Astrocyte (in vitro differentiated cells and primary cell): ENCODE measurements around the gene HEMK1. TPM values are rescaled to one million over a fixed set of nuclear protein-coding genes. Genes with fewer than 3 reads are reported as not detected.

Experiments
- DNase-seq: peaks from one replicate; pipeline ENCODE4 v3.0.0-alpha.2; 2010; ENCODE audit warnings: low read depth
- FAIRE-seq: peaks from 2 replicates; lab custom pipeline; 2011; peaks lifted over from hg19 to GRCh38; lab: Jason Lieb, UNC
- H2AFZ ChIP-seq: 2 replicates; pipeline ENCODE4 v1.6.0; 2012; ENCODE audit warnings: low read depth, low read length, inconsistent platforms
- H3K27ac ChIP-seq: 2 replicates; pipeline ENCODE4 v1.5.1; 2011; ENCODE audit warnings: low read depth, low read length, inconsistent platforms
- H3K27me3 ChIP-seq: 2 replicates; pipeline ENCODE4 v1.6.0; 2011; ENCODE audit warnings: low read length, inconsistent platforms; ENCODE audit not compliant: insufficient read depth
- H3K36me3 ChIP-seq: 2 replicates; pipeline ENCODE4 v1.5.1; 2011; ENCODE audit warnings: low read length, inconsistent platforms; ENCODE audit not compliant: insufficient read depth
- H3K4me1 ChIP-seq: 2 replicates; pipeline ENCODE4 v1.5.1; 2011; ENCODE audit warnings: low read length, inconsistent platforms; ENCODE audit not compliant: insufficient read depth
- H3K4me2 ChIP-seq: 2 replicates; pipeline ENCODE4 v1.6.0; 2012; ENCODE audit warnings: low read length, inconsistent platforms
- H3K4me3 ChIP-seq: 2 replicates; pipeline ENCODE4 v1.5.1; 2011; ENCODE audit warnings: low read depth, mild to moderate bottlenecking, low read length, inconsistent platforms; ENCODE audit not compliant: insufficient read depth
- H3K79me2 ChIP-seq: 2 replicates; pipeline ENCODE4 v1.6.0; 2012; ENCODE audit warnings: mild to moderate bottlenecking, low read length, inconsistent platforms; ENCODE audit not compliant: insufficient read depth
- H3K9ac ChIP-seq: 2 replicates; pipeline ENCODE4 v1.6.0; 2012; ENCODE audit warnings: mild to moderate bottlenecking, low read length, inconsistent platforms
- H3K9me3 ChIP-seq: 2 replicates; pipeline ENCODE4 v1.5.1; 2012; ENCODE audit warnings: low read depth, mild to moderate bottlenecking, low read length, inconsistent platforms; ENCODE audit not compliant: insufficient read depth
- H4K20me1 ChIP-seq: 2 replicates; pipeline ENCODE4 v1.6.0; 2012; ENCODE audit warnings: low read length, inconsistent platforms; ENCODE audit not compliant: insufficient read depth
- H3K27ac Mint-ChIP-seq: one replicate; pipeline ENCODE4 v1.8.0; 2021; ENCODE audit warnings: mild to moderate bottlenecking, mixed read lengths; ENCODE audit not compliant: unreplicated experiment
- H3K27me3 Mint-ChIP-seq: one replicate; pipeline ENCODE4 v1.8.0; 2021; ENCODE audit warnings: low read depth, mixed read lengths; ENCODE audit not compliant: unreplicated experiment
- H3K36me3 Mint-ChIP-seq: one replicate; pipeline ENCODE4 v1.8.0; 2021; ENCODE audit warnings: low read depth, mixed read lengths; ENCODE audit not compliant: unreplicated experiment
- H3K4me1 Mint-ChIP-seq: one replicate; pipeline ENCODE4 v1.8.0; 2021; ENCODE audit warnings: low read depth, mixed read lengths; ENCODE audit not compliant: unreplicated experiment
- H3K4me3 Mint-ChIP-seq: one replicate; pipeline ENCODE4 v1.8.0; 2021; ENCODE audit warnings: mild to moderate bottlenecking, moderate library complexity, mixed read lengths; ENCODE audit not compliant: unreplicated experiment
- H3K9me3 Mint-ChIP-seq: one replicate; pipeline ENCODE4 v1.8.0; 2021; ENCODE audit warnings: mild to moderate bottlenecking, mixed read lengths; ENCODE audit not compliant: unreplicated experiment
- CTCF ChIP-seq: IDR thresholded peaks from 2 replicates; pipeline ENCODE4 v1.5.1; 2011; ENCODE audit warnings: low read depth, mild to moderate bottlenecking, inconsistent platforms, low read length, moderate library complexity; ENCODE audit not compliant: insufficient read depth
- EZH2 ChIP-seq: IDR thresholded peaks from 2 replicates; pipeline ENCODE4 v1.6.1; 2012; ENCODE audit warnings: mild to moderate bottlenecking, low read length, inconsistent platforms; ENCODE audit not compliant: insufficient read depth
- total RNA-seq: library from RNA; stranded (reverse); gene quantifications from 2 replicates; pipeline ENCODE4 v1.2.1, GENCODE V29; 2021

HEMK1 gene
- total RNA-seq, 1 donor from 2014 or later, result 13.6 TPM

- Histone ChIP-seq H3K79me2 (peaks cover 5% of the 10 kb centered on the region), H3K4me3 (peak overlapping the region; percentile 63), H3K4me2 (peak overlapping the region; percentile 96), H3K27ac (no peak overlapping the region), H3K9me3 (no peaks in the 10 kb centered on the region), H2AFZ (peak overlapping the region; percentile 90), H3K36me3 (no peaks in the 10 kb centered on the region), H4K20me1 (peaks cover under 1% of the 10 kb centered on the region), H3K27me3 (no peaks in the 10 kb centered on the region), H3K9ac (peak overlapping the region; percentile 63), H3K4me1 (peaks cover 20% of the 10 kb centered on the region)
- H3K36me3 Mint-ChIP-seq, result peaks cover 7% of the 10 kb centered on the region
- H3K27me3 Mint-ChIP-seq, result peaks cover 28% of the 10 kb centered on the region
- peaks cover 5% of the 10 kb centered on the region for H3K4me1 Mint-ChIP-seq
- TF ChIP-seq CTCF, result no peak
- TF ChIP-seq EZH2, result no peak
- H3K4me3 Mint-ChIP-seq, result peak overlapping the region; percentile 85
- FAIRE-seq (no peak), DNase-seq (peak; percentile 54)
- no peaks in the 10 kb centered on the region for H3K9me3 Mint-ChIP-seq
- H3K27ac Mint-ChIP-seq, result peak overlapping the region; percentile 79
Measured at GRCh38 chr3:50616770-50617095, 47.4 kb downstream of the HEMK1 start.

GRCh38 chr3:50617096-50617791, 47.9 kb downstream of the HEMK1 start, which contains the start of gene MAPKAPK3:
TSS of gene MAPKAPK3 (plus strand) at chr3:50617151. CDS start at chr3:50617566, 415 bp downstream.
- Mint-ChIP-seq H3K36me3 (peaks cover 7% of the 10 kb centered on the region), H3K4me3 (peak within 1 kb of the TSS; percentile 87), H3K9me3 (no peaks in the 10 kb centered on the region), H3K4me1 (peaks cover 5% of the 10 kb centered on the region), H3K27ac (peak within 1 kb of the TSS; percentile 79), H3K27me3 (peaks cover 27% of the 10 kb centered on the region)
- peak within 1 kb of the TSS; percentile 84 for H3K9ac ChIP-seq
- DNase-seq (no peak), FAIRE-seq (no peak)
- H3K9me3 ChIP-seq, result no peaks in the 10 kb centered on the region
- peaks cover 6% of the 10 kb centered on the region for H4K20me1 ChIP-seq
- H3K27me3 ChIP-seq, result no peaks in the 10 kb centered on the region
- H3K4me3 ChIP-seq, result peak within 1 kb of the TSS; percentile 66
- H3K4me1 ChIP-seq, result peaks cover 17% of the 10 kb centered on the region
- TF ChIP-seq CTCF (no peak), EZH2 (no peak)
- H3K79me2 ChIP-seq, result peaks cover 5% of the 10 kb centered on the region
- H2AFZ ChIP-seq, result peak within 1 kb of the TSS; percentile 96
- H3K4me2 ChIP-seq, result peak within 1 kb of the TSS; percentile 96
- H3K36me3 ChIP-seq, result no peaks in the 10 kb centered on the region
- H3K27ac ChIP-seq, result peak within 1 kb of the TSS; percentile 52

GRCh38 chr3:50617911-50618481, 48.7 kb downstream of the HEMK1 start:
- H3K27ac Mint-ChIP-seq, result no peak overlapping the region
- peaks cover 4% of the 10 kb centered on the region for H3K4me1 Mint-ChIP-seq
- peak overlapping the region; percentile 84 for H3K9ac ChIP-seq
- H2AFZ ChIP-seq, result peak overlapping the region; percentile 96
- H3K4me2 ChIP-seq, result peak overlapping the region; percentile 83
- no peaks in the 10 kb centered on the region for H3K9me3 ChIP-seq
- no peaks in the 10 kb centered on the region for H3K9me3 Mint-ChIP-seq
- H3K4me3 Mint-ChIP-seq, result peak overlapping the region; percentile 75
- H3K4me1 ChIP-seq, result peaks cover 13% of the 10 kb centered on the region
- H3K36me3 ChIP-seq, result no peaks in the 10 kb centered on the region
- TF ChIP-seq EZH2, result no peak
- no peak for TF ChIP-seq CTCF
- H3K79me2 ChIP-seq, result peaks cover 5% of the 10 kb centered on the region
- peaks cover 7% of the 10 kb centered on the region for H3K36me3 Mint-ChIP-seq
- DNase-seq (no peak), FAIRE-seq (no peak)
- peaks cover 7% of the 10 kb centered on the region for H4K20me1 ChIP-seq
- H3K4me3 ChIP-seq, result peak overlapping the region; percentile 66
- H3K27me3 Mint-ChIP-seq, result peaks cover 22% of the 10 kb centered on the region
- no peak overlapping the region for H3K27ac ChIP-seq
- H3K27me3 ChIP-seq, result no peaks in the 10 kb centered on the region
